Peyer's patch (tissue), 4 donors: ENCODE data around the gene DCLK1.

ENCODE experiments used
- POLR2A ChIP-seq, 2 donors: fragments of 450-650 bp; IDR thresholded peaks; one replicate each; pipeline ENCODE4 v1.5.1; 2017; ENCODE audit warnings: antibody characterized with exemption in 2 of 2, mild to moderate bottlenecking in 2 of 2, moderate library complexity in 2 of 2
- TF ChIP-seq, protein P1 (sequence below), 6 experiments: fragments of 450-650 bp in 4 of 6; fragments of 200-600 bp in 2 of 6; sonication (generic) in 1 of 6; IDR thresholded peaks; one replicate each; pipeline ENCODE4 v1.5.1; 2017 to 2019; ENCODE audit warnings: antibody characterized with exemption in 6 of 6, mild to moderate bottlenecking in 3 of 6, moderate library complexity in 1 of 6

- TF ChIP-seq POLR2A (IDR thresholded peaks at IDR 0.05): no peak
- TF ChIP-seq, protein P1, sequence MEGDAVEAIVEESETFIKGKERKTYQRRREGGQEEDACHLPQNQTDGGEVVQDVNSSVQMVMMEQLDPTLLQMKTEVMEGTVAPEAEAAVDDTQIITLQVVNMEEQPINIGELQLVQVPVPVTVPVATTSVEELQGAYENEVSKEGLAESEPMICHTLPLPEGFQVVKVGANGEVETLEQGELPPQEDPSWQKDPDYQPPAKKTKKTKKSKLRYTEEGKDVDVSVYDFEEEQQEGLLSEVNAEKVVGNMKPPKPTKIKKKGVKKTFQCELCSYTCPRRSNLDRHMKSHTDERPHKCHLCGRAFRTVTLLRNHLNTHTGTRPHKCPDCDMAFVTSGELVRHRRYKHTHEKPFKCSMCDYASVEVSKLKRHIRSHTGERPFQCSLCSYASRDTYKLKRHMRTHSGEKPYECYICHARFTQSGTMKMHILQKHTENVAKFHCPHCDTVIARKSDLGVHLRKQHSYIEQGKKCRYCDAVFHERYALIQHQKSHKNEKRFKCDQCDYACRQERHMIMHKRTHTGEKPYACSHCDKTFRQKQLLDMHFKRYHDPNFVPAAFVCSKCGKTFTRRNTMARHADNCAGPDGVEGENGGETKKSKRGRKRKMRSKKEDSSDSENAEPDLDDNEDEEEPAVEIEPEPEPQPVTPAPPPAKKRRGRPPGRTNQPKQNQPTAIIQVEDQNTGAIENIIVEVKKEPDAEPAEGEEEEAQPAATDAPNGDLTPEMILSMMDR (IDR thresholded peaks at IDR 0.05): no peak
These were observed 318.4 kb downstream of the DCLK1 start for GRCh38 chr13:35812736-35813135.
